SK-N-SH (cell line): ENCODE measurements around the gene ZNF579. TPM values are rescaled to one million over a fixed set of nuclear protein-coding genes. Genes with fewer than 3 reads are reported as not detected.

ENCODE experiments used
- CTCF ChIA-PET: fragments of 300-600, 350-600 bp; formaldehyde crosslinking; extraction: SDS; loops from one replicate; lab custom pipeline; 2021; lab: Yijun Ruan, JAX
- POLR2A ChIA-PET: fragments of 350-600 bp; sonication (Branson Sonifier 250); formaldehyde crosslinking; extraction: SDS; loops from one replicate; lab custom pipeline; 2020; ENCODE audit warnings: antibody characterized with exemption, inconsistent platforms; lab: Yijun Ruan, JAX
- DNase-seq: peaks from one replicate; pipeline ENCODE4 v3.0.0; 2012
- H2AFZ ChIP-seq: fragments of 200-600 bp; sonication (generic); 2 replicates; pipeline ENCODE4 v1.8.1; 2016; ENCODE audit warnings: antibody characterized with exemption, mild to moderate bottlenecking, low read depth
- H3F3A ChIP-seq: fragments of 200-600 bp; sonication (generic); replicated peaks from 2 replicates; pipeline ENCODE3; 2016; ENCODE audit warnings: antibody characterized with exemption, mild to moderate bottlenecking; ENCODE audit not compliant: insufficient read depth
- H3K27ac ChIP-seq, 2 experiments: fragments of 200-500 bp in 1 of 2; fragments of 200-600 bp in 1 of 2; sonication (Bioruptor generic) in 1 of 2; sonication (generic), shearing (Covaris generic) in 1 of 2; 2 replicates each; pipeline versions ENCODE4 v1.5.1 to v1.6.1; 2014 to 2016; ENCODE audit warnings: low read depth in 2 of 2, inconsistent platforms in 1 of 2, low read length in 1 of 2, mild to moderate bottlenecking in 1 of 2, mixed read lengths in 1 of 2
- H3K27me3 ChIP-seq: fragments of 200-600 bp; sonication (generic), shearing (Covaris generic); 2 replicates; pipeline ENCODE4 v1.6.1; 2016; ENCODE audit warnings: mixed run types; ENCODE audit not compliant: insufficient read depth
- H3K36me3 ChIP-seq, 2 experiments: fragments of 200-500 bp in 1 of 2; fragments of 200-600 bp in 1 of 2; sonication (Bioruptor generic) in 1 of 2; sonication (generic) in 1 of 2; replicated peaks in 1 of 2; 2 replicates each; pipeline versions ENCODE3 to v1.5.1; 2014 to 2016; ENCODE audit warnings: low read length in 1 of 2, mild to moderate bottlenecking in 1 of 2; ENCODE audit not compliant: insufficient read depth in 2 of 2, control insufficient read depth in 1 of 2
- H3K4me1 ChIP-seq, 2 experiments: fragments of 200-500 bp in 1 of 2; fragments of 200-600 bp in 1 of 2; sonication (Bioruptor generic) in 1 of 2; sonication (generic), shearing (Covaris generic) in 1 of 2; 2 replicates each; pipeline versions ENCODE4 v1.5.1 to v1.6.1; 2014 to 2016; ENCODE audit warnings: low read depth in 1 of 2, low read length in 1 of 2, mixed run types in 1 of 2; ENCODE audit not compliant: insufficient read depth in 2 of 2, control insufficient read depth in 1 of 2
- H3K4me2 ChIP-seq: fragments of 200-600 bp; sonication (generic), shearing (Covaris generic); 2 replicates; pipeline ENCODE4 v1.6.1; 2017; ENCODE audit warnings: mixed run types
- H3K4me3 ChIP-seq, 2 experiments: fragments of 200-500 bp in 1 of 2; fragments of 200-600 bp in 1 of 2; sonication (Bioruptor generic) in 1 of 2; sonication (generic), shearing (Covaris generic) in 1 of 2; 2 replicates each; pipeline versions ENCODE4 v1.5.1 to v1.8.1; 2014 to 2016; ENCODE audit warnings: low read depth in 2 of 2, inconsistent platforms in 1 of 2, low read length in 1 of 2, mild to moderate bottlenecking in 1 of 2, mixed read lengths in 1 of 2, moderate library complexity in 1 of 2
- H3K79me2 ChIP-seq: fragments of 200-600 bp; sonication (generic); 2 replicates; pipeline ENCODE4 v1.8.1; 2017; ENCODE audit warnings: mild to moderate bottlenecking; ENCODE audit not compliant: insufficient read depth
- H3K9ac ChIP-seq: fragments of 200-600 bp; sonication (generic); 2 replicates; pipeline ENCODE4 v1.6.1; 2017; ENCODE audit warnings: mixed run types
- H3K9me2 ChIP-seq: fragments of 200-600 bp; sonication (generic); 2 replicates; pipeline ENCODE4 v1.6.1; 2017; ENCODE audit warnings: mixed run types
- H3K9me3 ChIP-seq: fragments of 200-600 bp; sonication (generic); 2 replicates; pipeline ENCODE4 v1.6.1; 2017; ENCODE audit warnings: mixed run types, mild to moderate bottlenecking, moderate library complexity
- H4K20me1 ChIP-seq: fragments of 200-600 bp; sonication (generic); 2 replicates; pipeline ENCODE4 v1.6.1; 2017; ENCODE audit warnings: mild to moderate bottlenecking, mixed run types; ENCODE audit not compliant: insufficient read depth
- ELF1 ChIP-seq: IDR thresholded peaks from 2 replicates; pipeline ENCODE4 v1.4.0; 2012
- EP300 ChIP-seq, 2 experiments: IDR thresholded peaks; 2 replicates each; pipeline versions ENCODE4 v1.4.0 to v1.6.1; 2012; ENCODE audit warnings: borderline replicate concordance in 1 of 2, low read depth in 1 of 2, low read length in 1 of 2
- EZH2phosphoT487 ChIP-seq: fragments of 200-600 bp; sonication (generic); IDR thresholded peaks from 2 replicates; pipeline ENCODE4 v1.6.1; 2017; ENCODE audit warnings: low read depth, mixed run types, mild to moderate bottlenecking, antibody characterized with exemption, moderate library complexity, borderline replicate concordance
- FOSL2 ChIP-seq: IDR thresholded peaks from 2 replicates; pipeline ENCODE4 v1.4.0; 2012; ENCODE audit warnings: low read depth, mild to moderate bottlenecking, moderate library complexity, borderline replicate concordance
- FOXJ3 ChIP-seq: sonication (generic); formaldehyde crosslinking; IDR thresholded peaks from 2 replicates; pipeline ENCODE4 v1.5.1; 2020; ENCODE audit warnings: mild to moderate bottlenecking, missing genetic modification reagents
- FOXM1 ChIP-seq: IDR thresholded peaks from 2 replicates; pipeline ENCODE4 v1.4.0; 2012; ENCODE audit warnings: low read depth, mild to moderate bottlenecking
- GATA2 ChIP-seq: sonication (generic); formaldehyde crosslinking; IDR thresholded peaks from 2 replicates; pipeline ENCODE4 v1.5.0; 2020; ENCODE audit warnings: mild to moderate bottlenecking, missing genetic modification reagents
- JUND ChIP-seq: IDR thresholded peaks from 2 replicates; pipeline ENCODE4 v1.4.0; 2012
- MEF2A ChIP-seq: IDR thresholded peaks from 2 replicates; pipeline ENCODE4 v1.4.0; 2012; ENCODE audit warnings: low read depth, borderline replicate concordance
- MXI1 ChIP-seq: IDR thresholded peaks from 2 replicates; pipeline ENCODE4 v1.6.1; 2012; ENCODE audit warnings: mild to moderate bottlenecking, low read depth, low read length, improper control_type of control experiment
- POLR2AphosphoS5 ChIP-seq: IDR thresholded peaks from 2 replicates; pipeline ENCODE4 v1.6.1; 2012; ENCODE audit warnings: low read depth, low read length
- RAD21 ChIP-seq: IDR thresholded peaks from 2 replicates; pipeline ENCODE4 v1.6.1; 2012; ENCODE audit warnings: mild to moderate bottlenecking, low read length
- RCOR1 ChIP-seq: fragments of 150-350 bp; IDR thresholded peaks from 2 replicates; pipeline ENCODE4 v1.6.1; 2017; ENCODE audit warnings: antibody characterized with exemption, low read length
- RFX5 ChIP-seq: IDR thresholded peaks from 2 replicates; pipeline ENCODE4 v1.6.1; 2012; ENCODE audit warnings: mild to moderate bottlenecking, improper control_type of control experiment, low read length
- RXRA ChIP-seq: IDR thresholded peaks from 2 replicates; pipeline ENCODE4 v1.4.0; 2012; ENCODE audit warnings: low read depth, mild to moderate bottlenecking, borderline replicate concordance
- TAF1 ChIP-seq: IDR thresholded peaks from 2 replicates; pipeline ENCODE4 v1.6.1; 2012; ENCODE audit warnings: low read depth, mild to moderate bottlenecking, low read length, moderate library complexity, borderline replicate concordance
- TCF12 ChIP-seq: IDR thresholded peaks from 2 replicates; pipeline ENCODE4 v1.4.0; 2012
- TEAD4 ChIP-seq: IDR thresholded peaks from 2 replicates; pipeline ENCODE4 v1.4.0; 2012; ENCODE audit warnings: mild to moderate bottlenecking, borderline replicate concordance; ENCODE audit not compliant: insufficient read depth
- WGBS: methylation state at CpG from one replicate; pipeline ENCODE4 v1.1.6; 2017; ENCODE audit warnings: low lambda C conversion rate; 5-methylcytosine and 5-hydroxymethylcytosine counted together
- polyA plus RNA-seq, 3 experiments: library from polyadenylated mRNA; depleted of rRNA; stranded (reverse); fragments of >200 nt; gene quantifications; 2 replicates each; pipeline ENCODE4 v1.2.3, GENCODE V29; 2012
- TF ChIP-seq, protein P1 (sequence below): fragments of 150-350 bp; IDR thresholded peaks from 2 replicates; pipeline ENCODE4 v1.6.1; 2016; ENCODE audit warnings: mild to moderate bottlenecking, low read depth, low read length
- TF ChIP-seq, protein P2 (sequence below): IDR thresholded peaks from 2 replicates; pipeline ENCODE4 v1.4.0; 2012; ENCODE audit warnings: low read depth

Gene ZNF579
- polyA plus RNA-seq, 1 of the 3 experiments (the other 2 are of a cell fraction): 5.9 TPM

DNA sequence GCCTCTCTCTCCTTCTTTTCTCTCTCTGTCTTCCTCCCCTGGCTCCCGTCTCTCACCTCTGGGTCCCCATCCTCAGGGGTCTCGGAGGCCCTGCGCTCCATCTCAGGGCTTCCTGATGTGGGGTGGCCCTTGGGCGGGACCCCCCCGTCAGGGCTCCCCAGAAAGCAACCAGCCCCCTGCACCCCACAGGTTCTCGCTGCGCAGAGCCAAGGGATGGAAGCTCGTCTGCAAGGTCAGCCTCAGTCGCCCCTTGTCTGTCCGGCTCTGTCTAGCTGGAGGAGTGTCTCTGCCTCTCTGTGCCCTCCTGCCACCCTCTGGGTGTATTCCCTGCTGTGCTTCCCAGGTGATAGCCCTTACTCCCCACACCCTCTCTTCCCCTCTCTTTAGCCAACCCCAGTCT, 35.2 kb downstream of the ZNF579 start, which contains the start of gene SBK3:
Gene SBK3 (minus strand): TSS at position 101 of the 400 bp plus-strand sequence. CDS start 0 bp downstream, at position 101.
- H3K9me3 ChIP-seq: no peaks in the 10 kb centered on the region
- no peak within 1 kb of the TSS for H3K4me2 ChIP-seq
- H3K4me3 ChIP-seq: no peak within 1 kb of the TSS
- POLR2A ChIA-PET: interaction anchor here (0.6 kb wide), 1 partner anchor 26 kb away, joined by 5 read pairs; no protein-coding TSS in a partner anchor
- no peaks in the 10 kb centered on the region for H3K79me2 ChIP-seq
- peaks cover 2 to 28% of the 10 kb centered on the region in 2 experiments; a peak in 3 of 4 replicates for H3K4me1 ChIP-seq
- H3F3A ChIP-seq: peaks cover 15% of the 10 kb centered on the region
- DNase-seq: no peak
- 68% methylated on average over 5 of the region's 10 CpGs for WGBS
- no peak within 1 kb of the TSS for H3K27ac ChIP-seq
- no peak within 1 kb of the TSS for H2AFZ ChIP-seq
- CTCF ChIA-PET: interaction anchor here (1.4 kb wide), 1 partner anchor 41 kb away, joined by 4 read pairs; no protein-coding TSS in a partner anchor
- H3K27me3 ChIP-seq: no peaks in the 10 kb centered on the region
- no peaks in the 10 kb centered on the region for H3K36me3 ChIP-seq
- TF ChIP-seq TEAD4 (no peak), EP300 (IDR thresholded peaks at IDR 0.05; ENCODE audit: borderline replicate concordance in 1 of 2, low read depth in 1 of 2, low read length in 1 of 2) (no peak), MEF2A (no peak), POLR2AphosphoS5 (no peak), FOXM1 (no peak), RCOR1 (no peak), JUND (no peak), TCF12 (no peak), RFX5 (no peak), FOSL2 (no peak), RXRA (no peak), TAF1 (no peak), FOXJ3 (CRISPR knock-in tag) (no peak), RAD21 (no peak), EZH2phosphoT487 (no peak), MXI1 (no peak), GATA2 (CRISPR knock-in tag) (no peak), ELF1 (no peak)
- TF ChIP-seq, protein P1, sequence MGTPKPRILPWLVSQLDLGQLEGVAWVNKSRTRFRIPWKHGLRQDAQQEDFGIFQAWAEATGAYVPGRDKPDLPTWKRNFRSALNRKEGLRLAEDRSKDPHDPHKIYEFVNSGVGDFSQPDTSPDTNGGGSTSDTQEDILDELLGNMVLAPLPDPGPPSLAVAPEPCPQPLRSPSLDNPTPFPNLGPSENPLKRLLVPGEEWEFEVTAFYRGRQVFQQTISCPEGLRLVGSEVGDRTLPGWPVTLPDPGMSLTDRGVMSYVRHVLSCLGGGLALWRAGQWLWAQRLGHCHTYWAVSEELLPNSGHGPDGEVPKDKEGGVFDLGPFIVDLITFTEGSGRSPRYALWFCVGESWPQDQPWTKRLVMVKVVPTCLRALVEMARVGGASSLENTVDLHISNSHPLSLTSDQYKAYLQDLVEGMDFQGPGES: no peak
- TF ChIP-seq, protein P2, sequence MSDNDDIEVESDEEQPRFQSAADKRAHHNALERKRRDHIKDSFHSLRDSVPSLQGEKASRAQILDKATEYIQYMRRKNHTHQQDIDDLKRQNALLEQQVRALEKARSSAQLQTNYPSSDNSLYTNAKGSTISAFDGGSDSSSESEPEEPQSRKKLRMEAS: no peak
- no peak within 1 kb of the TSS for H3K9ac ChIP-seq
- H4K20me1 ChIP-seq: no peaks in the 10 kb centered on the region
- no peaks in the 10 kb centered on the region for H3K9me2 ChIP-seq
